GM13977 (cell line): Measurements from ENCODE around the gene NOC2L.

Source experiments
- DNase-seq: peaks from one replicate; pipeline ENCODE4 v3.0.0; 2012; ENCODE audit warnings: low spot score
- CTCF ChIP-seq: IDR thresholded peaks from 2 replicates; pipeline ENCODE4 v1.5.1; 2012; ENCODE audit warnings: mild to moderate bottlenecking, control low read depth; ENCODE audit not compliant: insufficient read depth; ENCODE audit errors: extremely low read depth, missing control alignments
- in situ Hi-C: fragments of 300-500 bp; cut with MboI; formaldehyde crosslinking; loops from one replicate; pipeline ENCODE4 v1.12.0; 2022; ENCODE audit warnings: low sequenced_read_pairs, low pct_unique_long_range_greater_than_20kb, mixed read lengths, inconsistent platforms; ENCODE audit not compliant: unreplicated experiment

The NOC2L gene

GRCh38 chr1:923991-924655 lies 34.9 kb downstream of the NOC2L start:
- in situ Hi-C loops = no loop called here
- DNase-seq = no peak
- no peak for TF ChIP-seq CTCF

- peak; percentile 3 for TF ChIP-seq CTCF
- DNase-seq = no peak
These were observed 35.7 kb downstream of the NOC2L start, which contains the start of gene SAMD11 for GRCh38 chr1:923131-923990. SAMD11 (plus strand) TSS chr1:923923; CDS start chr1:924432, 509 bp downstream.

GRCh38 chr1:921011-921837 lies 37.8 kb downstream of the NOC2L start:
- TF ChIP-seq CTCF = no peak
- in situ Hi-C loops = no loop called here
- peak; percentile 77 for DNase-seq

More at GRCh38 chr1:923131-923990, 35.7 kb downstream of the NOC2L start, which contains the start of gene SAMD11:
- in situ Hi-C loops = no loop called here

GRCh38 chr1:920521-920920 lies 38.5 kb downstream of the NOC2L start:
- TF ChIP-seq CTCF = no peak
- no peak for DNase-seq
- in situ Hi-C loops = no loop called here

- in situ Hi-C loops = no loop called here
- DNase-seq = no peak
- TF ChIP-seq CTCF = no peak
These were observed 39.0 kb downstream of the NOC2L start for GRCh38 chr1:920010-920409.

- in situ Hi-C loops = no loop called here
- no peak for DNase-seq
- no peak for TF ChIP-seq CTCF
These were observed 39.7 kb downstream of the NOC2L start for GRCh38 chr1:919271-919872.
